GM19397 (cell line): ENCODE measurements around the gene COL15A1.

Experiments used
- ATAC-seq: cut with Tn5 transposase; IDR thresholded peaks from one replicate; pipeline ENCODE4 v1.9.1; 2021; ENCODE audit warnings: mild to moderate bottlenecking, moderate library complexity; ENCODE audit not compliant: unreplicated experiment

Gene COL15A1

GRCh38 chr9:98971168-98971914 lies 27.6 kb downstream of the COL15A1 start:
- no peak for ATAC-seq

DNA sequence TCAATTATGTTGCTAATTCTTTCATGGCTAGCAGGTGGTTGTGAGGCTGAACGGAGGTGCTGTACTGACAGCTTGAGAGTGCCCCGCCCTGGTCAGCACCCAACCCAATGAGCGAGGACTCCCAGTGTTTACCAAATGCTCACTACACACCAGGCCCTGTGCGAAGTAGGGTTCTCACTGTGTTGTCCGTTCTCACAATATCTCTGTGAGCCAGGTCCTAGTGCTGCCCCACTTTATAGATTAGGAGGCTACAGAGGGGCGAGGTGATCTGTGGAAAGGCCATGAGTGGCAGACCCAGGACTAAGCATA lies 28.2 kb downstream of the COL15A1 start:
- no peak for ATAC-seq

- no peak for ATAC-seq
Measured at GRCh38 chr9:98972716-98973115, 29.0 kb downstream of the COL15A1 start.

DNA sequence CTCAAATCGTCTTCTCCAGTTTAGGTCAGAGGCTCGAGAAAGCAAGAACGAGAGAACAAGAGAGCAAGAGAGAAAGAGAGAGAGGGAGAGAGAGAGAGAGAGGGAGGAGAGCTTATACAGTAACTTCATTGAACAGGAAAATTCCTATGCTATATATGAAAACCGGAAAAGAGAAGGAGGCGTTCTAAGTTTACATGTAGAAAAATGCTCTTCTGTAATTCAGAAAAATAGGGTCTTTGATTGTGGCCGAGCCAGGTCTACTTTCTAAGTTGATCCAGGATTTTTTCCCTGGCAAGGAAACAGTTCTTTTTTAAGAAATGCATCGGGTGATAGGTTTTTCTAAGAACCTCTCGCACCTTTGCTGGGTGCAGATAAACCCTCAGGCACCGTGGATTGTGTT lies 29.5 kb downstream of the COL15A1 start:
- no peak for ATAC-seq

DNA sequence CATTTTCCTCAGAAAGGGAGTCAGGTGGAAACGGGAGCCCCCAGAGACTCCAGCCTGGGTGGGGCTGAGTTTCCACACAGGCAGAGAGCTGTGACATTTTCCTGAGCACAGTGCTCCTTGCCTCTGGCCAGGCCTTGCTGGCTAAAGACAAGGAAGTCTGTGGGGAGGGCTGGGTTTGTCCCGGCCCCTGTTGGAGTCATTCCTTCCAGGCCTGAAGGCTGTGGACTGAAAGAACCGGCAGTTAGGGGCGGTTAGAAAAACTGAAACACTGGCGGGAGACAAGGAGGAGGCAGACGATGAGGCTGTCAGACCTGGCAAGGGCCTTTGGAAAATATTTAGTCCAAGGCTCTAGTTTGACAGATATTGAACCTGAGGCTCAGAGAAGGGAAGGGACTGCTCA lies 29.9 kb downstream of the COL15A1 start:
- no peak for ATAC-seq

- ATAC-seq: no peak
Measured at GRCh38 chr9:98974106-98974505, 30.4 kb downstream of the COL15A1 start.

- peak; percentile 13 for ATAC-seq
Measured at GRCh38 chr9:98974554-98974953, 30.8 kb downstream of the COL15A1 start.

- peak; percentile 83 for ATAC-seq
Measured at GRCh38 chr9:98974994-98975712, 31.4 kb downstream of the COL15A1 start.

DNA sequence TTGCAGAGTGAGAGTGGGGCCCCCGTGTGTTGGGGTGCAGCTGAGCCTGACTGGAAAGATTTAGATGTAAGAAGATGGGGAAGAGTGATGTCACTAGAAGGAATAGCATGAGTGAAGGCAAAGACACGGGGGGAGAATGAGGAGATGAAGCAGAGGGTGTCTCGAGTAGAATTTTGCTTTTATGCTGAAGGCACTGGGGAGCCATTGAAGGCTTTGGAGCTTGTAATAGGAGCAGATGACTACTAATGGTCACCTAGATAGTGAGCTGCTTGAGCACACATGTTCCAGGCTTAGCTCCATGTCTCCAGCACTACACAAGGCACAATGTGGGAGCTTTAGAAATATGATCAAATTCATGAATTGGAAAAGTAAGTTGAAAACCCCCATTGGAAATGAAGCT lies 32.1 kb downstream of the COL15A1 start:
- no peak for ATAC-seq

DNA sequence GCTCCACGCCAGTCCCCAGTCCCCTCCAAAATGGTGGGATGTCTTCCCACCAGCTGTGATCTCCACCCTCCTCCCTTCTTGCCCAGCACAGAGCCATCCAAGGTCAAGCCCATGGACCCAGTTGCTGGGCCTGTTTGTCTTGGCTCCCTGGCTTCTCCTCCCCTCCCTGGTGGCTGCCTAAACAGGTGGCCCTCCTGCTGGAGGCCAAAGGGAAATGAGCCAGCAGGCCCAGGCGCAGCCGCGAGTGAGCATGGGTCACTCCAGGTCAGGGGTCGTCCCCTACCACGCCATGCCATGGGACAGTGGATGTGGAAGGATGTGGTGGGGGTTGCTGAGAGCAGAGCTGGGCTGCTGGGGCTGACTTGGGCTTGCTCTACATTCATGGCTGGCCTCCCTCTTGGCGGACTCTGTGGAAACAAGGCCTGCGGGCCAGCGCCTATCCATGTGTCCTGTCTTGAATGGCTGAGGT lies 33.6 kb downstream of the COL15A1 start:
- ATAC-seq: no peak

- no peak for ATAC-seq
Measured at GRCh38 chr9:98977813-98978212, 34.1 kb downstream of the COL15A1 start.

GRCh38 chr9:98978231-98978681 lies 34.5 kb downstream of the COL15A1 start:
- no peak for ATAC-seq

DNA sequence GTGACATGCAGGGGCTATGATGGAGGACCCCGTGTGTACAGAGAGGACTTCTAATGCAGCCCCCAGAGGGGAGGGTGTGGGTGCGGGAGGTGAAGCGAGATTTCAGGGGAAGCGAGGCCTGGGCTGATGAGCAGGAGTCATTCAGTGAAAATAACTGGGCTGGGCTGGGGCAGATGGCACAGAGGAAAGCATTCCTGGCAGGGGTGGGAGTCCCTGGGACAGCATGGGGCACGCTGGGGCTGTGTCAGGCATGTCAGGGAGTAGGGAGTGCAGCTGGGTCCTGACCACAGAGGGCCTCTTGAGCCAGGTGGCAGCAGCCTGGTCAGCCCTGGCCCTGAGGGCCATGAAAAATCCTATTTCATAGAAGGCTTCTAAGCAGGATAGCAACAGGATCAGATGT lies 36.6 kb downstream of the COL15A1 start:
- no peak for ATAC-seq

- no peak for ATAC-seq
Measured at GRCh38 chr9:98983295-98984268, 39.9 kb downstream of the COL15A1 start.

GRCh38 chr9:98985596-98985995 lies 41.9 kb downstream of the COL15A1 start:
- no peak for ATAC-seq

DNA sequence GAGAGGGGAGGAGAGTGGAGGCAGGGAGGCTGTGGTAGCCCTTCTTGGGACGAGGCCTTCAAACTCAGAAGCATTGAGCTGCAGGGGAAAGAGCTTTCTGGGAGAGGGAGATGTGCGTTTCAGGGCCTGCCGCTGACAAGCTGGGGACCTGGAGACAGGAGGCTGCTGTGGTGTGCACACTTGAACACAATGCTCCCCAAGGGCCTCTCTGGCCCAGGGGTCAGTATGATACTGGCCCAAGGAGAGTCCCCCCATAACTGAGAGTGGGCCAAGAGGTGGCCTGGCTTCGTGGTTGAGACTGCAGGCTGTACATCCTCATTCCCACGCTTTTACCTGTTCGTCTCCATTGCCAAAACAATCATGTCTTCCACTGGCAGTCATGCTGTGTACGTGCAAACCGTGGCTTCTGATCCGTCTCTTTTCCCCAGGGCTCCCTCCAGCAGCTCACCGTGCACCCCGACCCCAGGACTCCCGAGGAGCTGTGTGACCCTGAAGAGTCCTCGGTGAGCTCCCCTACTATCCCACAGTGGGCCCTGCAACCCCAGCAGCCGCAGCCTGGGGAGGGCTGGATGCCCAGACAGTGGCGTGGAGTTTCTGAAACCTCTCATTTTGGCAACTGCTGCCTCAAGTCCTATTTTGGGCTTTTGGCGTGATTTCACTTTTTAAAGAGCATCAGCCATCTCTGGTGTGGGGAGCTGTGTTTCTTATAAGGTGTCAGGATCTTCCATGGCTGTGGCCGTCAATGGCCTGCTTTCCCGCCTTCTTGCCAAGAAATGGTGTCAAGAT lies 43.4 kb downstream of the COL15A1 start:
- no peak for ATAC-seq

DNA sequence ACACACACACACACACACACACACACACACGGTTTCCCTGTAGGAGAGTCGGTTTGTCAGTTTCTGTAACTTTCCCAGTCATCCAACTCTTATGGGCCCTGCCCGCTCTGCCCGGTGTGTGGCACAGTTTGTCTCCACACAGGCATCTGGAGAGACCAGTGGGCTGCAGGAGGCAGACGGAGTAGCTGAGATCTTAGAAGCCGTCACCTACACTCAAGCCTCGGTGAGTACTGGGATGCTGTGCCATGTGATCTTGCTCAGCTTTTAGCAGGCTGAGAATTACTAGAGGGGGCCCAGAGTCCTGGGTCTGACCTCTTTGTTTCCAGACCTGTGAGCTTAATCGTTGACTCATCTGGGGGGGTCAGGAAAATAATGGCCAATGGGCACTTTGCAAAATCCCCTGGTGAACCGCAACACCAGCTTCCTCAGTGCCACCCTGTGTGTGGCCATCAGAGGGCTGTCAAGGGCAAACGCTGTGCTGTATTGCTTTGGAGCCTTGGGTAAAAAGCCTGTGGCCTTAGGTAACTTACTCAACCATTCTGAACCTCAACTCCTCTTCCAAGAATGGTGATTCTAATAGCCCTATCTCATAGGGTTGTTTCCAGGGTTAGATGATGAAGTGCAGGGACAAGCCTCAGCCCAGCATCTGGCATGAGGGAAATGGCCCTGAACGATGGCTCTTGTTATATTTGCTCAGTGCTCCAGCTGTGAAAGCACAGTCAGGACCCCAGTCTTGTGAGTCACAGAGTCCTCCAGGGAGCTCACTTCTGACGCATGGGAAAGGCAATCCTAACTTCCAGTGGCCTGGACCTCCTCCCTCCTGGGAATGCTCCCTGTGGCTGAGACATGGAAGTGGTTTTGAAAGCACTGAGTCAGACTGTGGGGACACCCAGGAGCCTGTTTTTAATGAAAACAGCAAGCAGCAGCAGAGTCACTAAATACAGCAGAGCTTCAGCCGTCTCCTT lies 45.6 kb downstream of the COL15A1 start:
- ATAC-seq: no peak

GRCh38 chr9:98990181-98990870 lies 46.6 kb downstream of the COL15A1 start:
- ATAC-seq: no peak
